IPS-15b (cell line): ENCODE measurements around the gene CSNK1D.

ENCODE experiments used
- H3K27me3 ChIP-seq: one replicate; pipeline ENCODE4 v1.6.1; 2013; ENCODE audit warnings: low read length; ENCODE audit not compliant: control insufficient read depth, insufficient read depth
- H3K36me3 ChIP-seq: one replicate; pipeline ENCODE4 v1.6.1; 2013; ENCODE audit warnings: low read length; ENCODE audit not compliant: control insufficient read depth, insufficient read depth
- H3K4me1 ChIP-seq: one replicate; pipeline ENCODE4 v1.6.1; 2013; ENCODE audit warnings: mild to moderate bottlenecking, low read length; ENCODE audit not compliant: control insufficient read depth, insufficient read depth
- H3K4me3 ChIP-seq: one replicate; pipeline ENCODE4 v1.5.1; 2013; ENCODE audit warnings: low read depth, low read length
- H3K9ac ChIP-seq: one replicate; pipeline ENCODE4 v1.6.1; 2013; ENCODE audit warnings: low read depth, mild to moderate bottlenecking, low read length
- H3K9me3 ChIP-seq: one replicate; pipeline ENCODE4 v1.6.1; 2013; ENCODE audit warnings: mild to moderate bottlenecking, low read length; ENCODE audit not compliant: control insufficient read depth, insufficient read depth

The CSNK1D gene

DNA sequence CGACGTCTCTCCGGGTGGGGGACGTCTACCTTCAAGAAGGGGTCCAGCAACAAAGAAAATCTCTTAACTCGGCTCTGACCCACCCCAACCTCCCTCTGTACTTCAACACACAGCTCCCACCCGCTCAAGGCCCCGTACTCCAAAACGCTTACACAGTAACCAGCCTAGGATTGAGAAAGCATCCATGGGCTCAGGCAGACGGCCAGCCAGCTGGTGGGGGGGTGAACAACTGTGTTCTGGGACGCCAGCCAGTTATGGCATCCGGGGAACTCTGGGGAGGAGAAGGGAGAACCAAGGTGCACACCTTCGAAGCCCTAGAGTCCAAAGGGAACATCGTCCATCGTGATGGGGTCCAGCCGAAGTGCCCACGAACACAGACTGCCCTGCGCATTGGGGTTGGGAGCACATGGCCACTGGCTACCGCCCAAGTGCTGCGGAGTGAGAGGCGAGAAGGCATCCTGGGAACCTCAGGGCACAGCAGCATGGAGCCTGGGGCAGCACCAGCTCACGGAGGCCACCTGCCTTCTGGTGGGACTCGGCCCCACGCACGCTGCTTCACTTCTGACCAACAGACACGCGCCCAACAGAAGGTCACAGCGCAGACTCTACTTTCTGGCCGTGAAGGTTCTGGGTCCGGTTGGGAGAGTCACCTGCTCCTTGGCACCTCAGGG lies 30.4 kb downstream of the CSNK1D start:
- Histone ChIP-seq H3K36me3 (peaks cover 69% of the 10 kb centered on the region), H3K4me1 (no peaks in the 10 kb centered on the region), H3K9ac (no peak overlapping the region)

DNA sequence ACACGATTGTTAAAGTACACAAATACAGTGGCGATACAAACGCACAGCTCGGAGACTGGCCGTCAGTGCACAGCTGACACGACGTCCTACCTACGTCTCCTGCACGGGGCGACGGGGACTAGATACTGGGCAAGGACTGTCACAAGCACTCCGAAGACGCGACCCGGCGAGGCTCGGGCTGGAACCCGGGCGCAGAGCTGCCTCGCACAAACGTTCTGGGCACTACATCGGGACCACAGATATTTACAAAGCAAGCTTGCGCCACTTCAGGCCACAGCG lies 30.9 kb downstream of the CSNK1D start:
- Histone ChIP-seq H3K27me3 (no peaks in the 10 kb centered on the region), H3K4me1 (no peaks in the 10 kb centered on the region), H3K9ac (no peak overlapping the region), H3K9me3 (no peaks in the 10 kb centered on the region), H3K36me3 (peaks cover 65% of the 10 kb centered on the region), H3K4me3 (no peak overlapping the region)

More for the DNA sequence above, 30.4 kb downstream of the CSNK1D start:
- no peaks in the 10 kb centered on the region for H3K9me3 ChIP-seq
- H3K27me3 ChIP-seq = no peaks in the 10 kb centered on the region
- no peak overlapping the region for H3K4me3 ChIP-seq

DNA sequence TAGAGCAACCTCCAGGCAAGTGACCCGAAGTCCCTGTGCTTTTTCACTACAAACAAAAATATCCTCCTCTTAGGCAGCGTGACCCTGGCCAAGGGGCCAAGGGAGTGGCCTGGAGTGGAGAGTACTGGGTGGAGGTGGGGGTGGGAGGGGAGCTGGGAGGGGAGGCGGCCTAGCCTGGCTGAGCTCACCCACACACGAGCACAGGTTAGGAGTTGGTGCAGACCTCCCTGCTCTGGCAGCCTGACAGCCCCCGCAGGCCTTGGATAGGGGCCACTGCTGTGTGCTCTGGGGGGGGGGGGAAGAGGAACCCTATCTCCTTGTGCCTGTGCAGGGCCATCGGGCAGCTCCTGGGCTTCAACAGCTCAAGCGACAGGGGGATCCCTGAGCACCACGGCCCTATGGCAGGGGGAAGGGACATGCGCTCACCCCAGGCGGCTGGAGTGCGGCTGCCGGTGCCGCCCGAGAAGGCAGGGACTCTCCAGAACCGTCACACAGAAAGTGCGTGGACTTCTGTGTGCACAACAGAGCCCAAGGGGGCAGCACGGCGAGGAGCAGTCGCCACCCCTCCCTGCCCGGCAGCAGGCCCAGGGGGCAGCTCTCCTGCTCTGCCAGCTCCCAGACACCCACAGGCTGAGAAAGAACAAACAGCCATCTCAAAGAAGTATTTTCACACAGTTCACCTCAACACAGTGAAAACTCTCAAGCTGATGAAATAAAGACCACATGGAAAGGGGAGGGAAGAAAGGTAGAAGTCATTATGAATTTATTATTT lies 31.4 kb downstream of the CSNK1D start:
- no peaks in the 10 kb centered on the region for H3K4me1 ChIP-seq

DNA sequence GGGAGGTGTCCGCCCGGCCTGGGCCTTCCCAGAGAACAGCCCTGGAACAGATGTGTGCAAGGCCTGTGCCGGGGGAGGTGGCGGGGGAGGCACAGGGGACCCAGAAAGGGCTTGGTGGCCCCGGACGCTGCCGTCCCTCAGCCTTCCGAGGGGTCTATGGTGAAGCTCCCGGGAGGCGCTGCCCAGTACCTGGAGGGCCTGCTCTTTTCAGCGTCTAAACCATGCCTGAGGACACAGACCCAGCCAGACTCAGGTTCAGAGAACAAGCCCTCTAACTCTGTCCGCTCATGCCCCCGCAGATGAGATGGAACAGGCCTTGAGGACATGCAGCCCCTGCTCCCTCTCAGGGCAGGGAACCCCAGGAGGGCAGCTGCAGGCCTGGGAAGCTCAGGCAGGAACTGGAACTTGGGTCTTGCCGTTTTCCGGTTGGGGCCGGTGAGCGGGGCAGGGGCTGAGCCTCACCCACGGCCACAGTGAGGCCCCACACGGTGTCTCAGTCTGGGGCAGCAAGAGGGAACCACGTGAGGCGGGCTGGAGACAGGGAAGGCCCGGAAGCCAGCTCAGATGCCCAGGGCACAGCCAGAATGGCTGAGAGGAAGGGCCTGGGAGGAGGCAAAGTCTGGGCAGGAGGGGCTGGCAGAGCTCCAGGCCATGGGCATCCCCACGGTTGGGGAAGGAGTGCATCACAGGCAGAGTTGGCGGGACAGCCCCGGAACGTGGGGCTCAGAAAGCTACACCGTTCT lies 32.1 kb downstream of the CSNK1D start:
- Histone ChIP-seq H3K27me3 (no peaks in the 10 kb centered on the region), H3K4me3 (no peak overlapping the region), H3K4me1 (no peaks in the 10 kb centered on the region), H3K36me3 (peaks cover 56% of the 10 kb centered on the region), H3K9ac (no peak overlapping the region), H3K9me3 (no peaks in the 10 kb centered on the region)

More for the DNA sequence above, 31.4 kb downstream of the CSNK1D start:
- Histone ChIP-seq H3K9ac (no peak overlapping the region), H3K4me3 (no peak overlapping the region), H3K27me3 (no peaks in the 10 kb centered on the region), H3K9me3 (no peaks in the 10 kb centered on the region), H3K36me3 (peaks cover 64% of the 10 kb centered on the region)

DNA sequence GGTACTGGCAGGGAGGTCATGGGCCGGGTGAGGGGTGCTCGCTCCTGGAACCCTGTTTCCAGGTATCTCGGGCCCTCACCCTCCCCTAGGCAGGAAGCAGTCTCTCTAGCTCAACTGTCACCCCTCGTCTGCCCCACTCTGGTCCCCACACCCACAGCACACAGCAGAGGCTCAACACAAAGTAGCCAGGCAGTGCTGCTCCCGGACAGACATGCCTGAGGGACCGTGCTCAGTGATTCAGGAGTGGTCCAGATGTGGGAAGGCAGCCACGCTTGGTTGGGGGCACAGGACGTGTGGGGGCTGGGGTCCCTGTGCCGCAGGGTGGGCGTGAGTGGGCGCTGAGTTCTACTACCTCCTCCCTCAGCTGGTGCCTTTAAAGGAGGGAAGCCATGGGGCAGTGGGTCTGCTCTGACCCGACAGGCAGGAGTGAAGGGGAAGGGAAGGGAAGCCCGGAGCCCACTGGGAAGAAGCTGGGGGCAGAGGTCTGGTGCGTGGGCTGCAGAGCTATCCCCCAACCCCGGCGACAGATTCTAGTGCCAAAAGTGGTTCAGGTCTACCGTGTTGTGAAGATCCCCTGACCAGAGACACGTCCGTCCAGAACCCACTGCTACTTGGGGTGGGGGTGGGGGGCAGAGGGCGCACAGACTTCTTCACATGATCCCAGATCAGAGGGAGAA lies 32.9 kb downstream of the CSNK1D start:
- Histone ChIP-seq H3K9me3 (no peaks in the 10 kb centered on the region), H3K4me1 (no peaks in the 10 kb centered on the region), H3K27me3 (no peaks in the 10 kb centered on the region), H3K4me3 (no peak overlapping the region), H3K36me3 (peaks cover 53% of the 10 kb centered on the region), H3K9ac (no peak overlapping the region)

DNA sequence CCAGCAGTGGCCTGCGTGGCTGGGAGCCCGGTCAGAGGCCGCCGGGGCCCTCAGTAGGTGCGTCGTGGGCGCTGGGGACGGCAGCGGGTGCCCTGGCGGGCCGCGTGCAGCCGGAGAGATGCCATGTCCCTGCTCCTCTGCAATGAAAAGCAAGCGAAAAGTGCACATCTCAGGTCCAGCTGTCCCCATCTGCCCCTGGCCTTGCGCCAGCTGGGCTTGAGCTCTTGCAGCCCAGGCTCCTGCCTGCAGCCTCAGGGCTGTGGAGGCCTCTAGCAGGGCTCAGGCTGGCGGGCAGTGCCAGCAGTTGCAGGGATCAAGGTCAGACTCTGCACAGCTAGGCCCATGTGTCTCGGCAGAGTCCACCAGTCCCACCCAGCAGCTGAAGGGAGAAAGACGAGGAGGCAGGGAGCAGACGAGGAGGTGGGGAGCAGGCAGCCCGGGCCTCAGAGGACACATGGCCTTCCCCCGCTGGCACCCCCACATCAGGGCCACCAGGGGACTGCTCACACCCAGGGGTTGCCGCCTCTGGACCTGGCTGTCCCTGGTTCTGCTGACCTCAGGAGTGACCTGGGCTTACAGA lies 33.5 kb downstream of the CSNK1D start:
- no peaks in the 10 kb centered on the region for H3K27me3 ChIP-seq
- H3K4me1 ChIP-seq = no peaks in the 10 kb centered on the region
- no peak overlapping the region for H3K9ac ChIP-seq
- H3K36me3 ChIP-seq = peaks cover 46% of the 10 kb centered on the region
- no peaks in the 10 kb centered on the region for H3K9me3 ChIP-seq
- H3K4me3 ChIP-seq = no peak overlapping the region

DNA sequence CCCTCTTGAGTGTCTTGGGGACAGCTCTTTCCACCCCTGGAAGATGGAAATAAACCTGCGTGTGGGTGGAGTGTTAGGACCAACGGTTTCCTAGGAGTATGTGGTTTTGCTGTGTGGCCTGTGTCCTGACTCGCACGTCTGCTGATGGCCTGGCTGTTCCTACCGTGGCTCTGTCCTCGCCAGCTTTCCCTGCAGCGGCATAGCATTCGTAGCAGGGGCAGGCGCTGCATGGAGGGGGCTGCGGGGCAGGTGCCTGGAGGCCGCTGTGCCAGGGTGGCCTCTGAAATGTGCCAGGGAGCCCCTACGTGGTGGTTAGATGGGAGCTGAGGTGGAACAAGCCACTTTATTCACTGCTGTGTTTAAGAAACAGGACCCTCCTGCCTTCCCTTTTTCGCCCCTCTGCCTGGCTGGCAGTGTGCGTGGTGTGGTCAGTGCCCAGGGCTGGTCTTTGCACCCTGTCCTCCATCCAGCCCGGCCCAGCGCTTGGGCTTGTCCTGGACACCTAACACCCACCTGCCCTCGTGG lies 34.0 kb downstream of the CSNK1D start:
- Histone ChIP-seq H3K9me3 (no peaks in the 10 kb centered on the region), H3K4me3 (no peak overlapping the region), H3K9ac (no peak overlapping the region), H3K27me3 (no peaks in the 10 kb centered on the region), H3K36me3 (peaks cover 41% of the 10 kb centered on the region), H3K4me1 (no peaks in the 10 kb centered on the region)

DNA sequence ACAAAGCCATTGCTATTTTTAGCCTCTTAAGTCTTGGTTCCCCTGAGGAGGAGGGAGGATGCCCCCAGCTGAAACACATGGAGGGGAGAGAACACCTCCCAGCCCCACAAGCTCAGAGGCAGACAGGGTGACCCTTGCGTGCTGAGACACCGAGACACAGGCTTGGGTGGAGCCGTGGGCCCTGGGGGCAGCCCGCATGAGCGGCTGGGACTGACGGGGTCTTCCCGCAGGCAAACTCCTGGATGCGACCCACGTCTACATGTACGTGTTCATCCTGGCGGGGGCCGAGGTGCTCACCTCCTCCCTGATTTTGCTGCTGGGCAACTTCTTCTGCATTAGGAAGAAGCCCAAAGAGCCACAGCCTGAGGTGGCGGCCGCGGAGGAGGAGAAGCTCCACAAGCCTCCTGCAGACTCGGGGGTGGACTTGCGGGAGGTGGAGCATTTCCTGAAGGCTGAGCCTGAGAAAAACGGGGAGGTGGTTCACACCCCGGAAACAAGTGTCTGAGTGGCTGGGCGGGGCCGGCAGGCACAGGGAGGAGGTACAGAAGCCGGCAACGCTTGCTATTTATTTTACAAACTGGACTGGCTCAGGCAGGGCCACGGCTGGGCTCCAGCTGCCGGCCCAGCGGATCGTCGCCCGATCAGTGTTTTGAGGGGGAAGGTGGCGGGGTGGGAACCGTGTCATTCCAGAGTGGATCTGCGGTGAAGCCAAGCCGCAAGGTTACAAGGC lies 34.9 kb downstream of the CSNK1D start:
- Histone ChIP-seq H3K4me3 (no peak overlapping the region), H3K9me3 (no peaks in the 10 kb centered on the region), H3K4me1 (no peaks in the 10 kb centered on the region), H3K9ac (no peak overlapping the region), H3K36me3 (peaks cover 32% of the 10 kb centered on the region), H3K27me3 (no peaks in the 10 kb centered on the region)

DNA sequence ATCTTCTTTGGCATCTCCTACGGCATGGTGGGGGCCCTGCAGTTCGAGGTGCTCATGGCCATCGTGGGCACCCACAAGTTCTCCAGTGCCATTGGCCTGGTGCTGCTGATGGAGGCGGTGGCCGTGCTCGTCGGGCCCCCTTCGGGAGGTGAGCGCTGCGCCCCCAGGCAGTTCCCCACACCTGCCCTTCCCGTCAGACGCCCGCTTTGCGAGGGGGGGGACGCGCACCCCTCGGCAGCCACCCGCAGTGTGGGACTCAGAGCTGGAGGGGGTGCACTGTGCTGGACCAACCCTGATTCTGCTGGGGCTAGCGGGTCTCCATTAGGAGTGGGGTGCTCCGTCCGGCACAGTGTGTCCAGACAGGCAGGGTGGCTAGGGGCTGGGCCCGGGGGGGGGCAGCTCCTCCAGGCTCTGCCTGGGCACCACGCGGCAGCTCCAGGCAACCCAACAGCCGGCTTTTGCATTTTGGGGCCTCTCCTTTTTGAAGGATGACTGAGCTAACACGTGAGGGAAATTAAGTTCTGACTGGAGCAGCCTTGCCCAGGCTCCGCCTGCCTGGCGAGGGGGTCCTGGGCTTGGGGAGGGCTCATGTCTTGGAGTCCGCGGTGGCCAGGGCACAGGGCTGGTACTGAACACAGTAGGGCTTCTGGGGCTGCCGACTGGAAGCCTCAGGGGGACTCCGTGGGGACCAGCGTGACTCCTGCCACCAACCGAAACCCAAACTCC lies 35.6 kb downstream of the CSNK1D start:
- H3K36me3 ChIP-seq = peaks cover 25% of the 10 kb centered on the region
- H3K9me3 ChIP-seq = no peaks in the 10 kb centered on the region
- H3K4me1 ChIP-seq = no peaks in the 10 kb centered on the region
- no peaks in the 10 kb centered on the region for H3K27me3 ChIP-seq
- H3K4me3 ChIP-seq = no peak overlapping the region
- no peak overlapping the region for H3K9ac ChIP-seq

DNA sequence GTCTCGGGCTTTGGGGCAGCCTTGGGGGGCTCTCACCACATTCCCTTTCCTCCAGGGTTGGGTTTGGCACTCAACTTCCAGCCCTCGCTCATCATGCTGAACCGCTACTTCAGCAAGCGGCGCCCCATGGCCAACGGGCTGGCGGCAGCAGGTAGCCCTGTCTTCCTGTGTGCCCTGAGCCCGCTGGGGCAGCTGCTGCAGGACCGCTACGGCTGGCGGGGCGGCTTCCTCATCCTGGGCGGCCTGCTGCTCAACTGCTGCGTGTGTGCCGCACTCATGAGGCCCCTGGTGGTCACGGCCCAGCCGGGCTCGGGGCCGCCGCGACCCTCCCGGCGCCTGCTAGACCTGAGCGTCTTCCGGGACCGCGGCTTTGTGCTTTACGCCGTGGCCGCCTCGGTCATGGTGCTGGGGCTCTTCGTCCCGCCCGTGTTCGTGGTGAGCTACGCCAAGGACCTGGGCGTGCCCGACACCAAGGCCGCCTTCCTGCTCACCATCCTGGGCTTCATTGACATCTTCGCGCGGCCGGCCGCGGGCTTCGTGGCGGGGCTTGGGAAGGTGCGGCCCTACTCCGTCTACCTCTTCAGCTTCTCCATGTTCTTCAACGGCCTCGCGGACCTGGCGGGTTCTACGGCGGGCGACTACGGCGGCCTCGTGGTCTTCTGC lies 36.3 kb downstream of the CSNK1D start:
- Histone ChIP-seq H3K4me3 (no peak overlapping the region), H3K9ac (no peak overlapping the region), H3K36me3 (peaks cover 25% of the 10 kb centered on the region), H3K4me1 (no peaks in the 10 kb centered on the region), H3K9me3 (no peaks in the 10 kb centered on the region), H3K27me3 (no peaks in the 10 kb centered on the region)
